HG03159 (cell line): ENCODE data around the gene ADAR.

Experiments
- ATAC-seq: cut with Tn5 transposase; IDR thresholded peaks from one replicate; pipeline ENCODE4 v1.9.1; 2021; ENCODE audit warnings: mild to moderate bottlenecking, moderate library complexity; ENCODE audit not compliant: unreplicated experiment

ADAR gene

DNA sequence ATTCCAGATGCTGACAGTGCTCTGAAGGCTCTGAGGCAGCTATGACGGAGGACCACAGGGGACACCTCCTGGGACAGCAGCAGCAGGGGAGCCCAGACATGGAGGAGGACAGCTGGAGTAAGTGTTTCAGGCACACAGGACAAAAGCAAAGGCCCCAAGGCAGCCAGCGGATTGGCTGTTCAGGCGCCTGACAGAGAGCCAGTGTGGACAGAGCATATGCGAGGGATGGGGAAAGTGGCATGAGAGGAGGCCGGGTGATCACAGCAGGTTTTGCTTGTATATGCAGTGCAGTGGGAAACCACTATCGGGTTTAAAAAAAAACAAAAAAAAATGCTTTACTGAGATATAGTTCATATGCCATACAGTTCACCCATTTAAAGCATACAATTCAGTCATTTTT lies 21.3 kb downstream of the ADAR start:
- ATAC-seq = no peak

DNA sequence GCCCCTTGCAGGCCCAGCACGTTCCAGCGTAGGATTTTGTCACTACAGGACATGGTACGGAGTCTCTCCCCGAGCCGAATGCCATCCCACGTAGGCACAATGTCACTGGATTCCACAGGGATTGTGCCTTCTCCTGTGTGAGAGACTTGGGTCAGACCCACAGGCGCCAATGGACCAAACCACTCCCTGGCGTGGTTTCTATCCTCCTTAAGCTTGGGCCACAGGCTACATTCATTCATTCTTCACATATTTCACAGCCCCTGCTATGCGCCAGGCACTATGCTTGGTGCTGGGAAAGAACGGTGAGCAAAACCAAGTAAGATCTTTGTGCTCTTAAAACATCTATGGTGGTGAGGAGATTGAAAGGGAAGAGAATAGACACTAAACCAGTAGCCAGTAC lies 21.8 kb downstream of the ADAR start:
- no peak for ATAC-seq

DNA sequence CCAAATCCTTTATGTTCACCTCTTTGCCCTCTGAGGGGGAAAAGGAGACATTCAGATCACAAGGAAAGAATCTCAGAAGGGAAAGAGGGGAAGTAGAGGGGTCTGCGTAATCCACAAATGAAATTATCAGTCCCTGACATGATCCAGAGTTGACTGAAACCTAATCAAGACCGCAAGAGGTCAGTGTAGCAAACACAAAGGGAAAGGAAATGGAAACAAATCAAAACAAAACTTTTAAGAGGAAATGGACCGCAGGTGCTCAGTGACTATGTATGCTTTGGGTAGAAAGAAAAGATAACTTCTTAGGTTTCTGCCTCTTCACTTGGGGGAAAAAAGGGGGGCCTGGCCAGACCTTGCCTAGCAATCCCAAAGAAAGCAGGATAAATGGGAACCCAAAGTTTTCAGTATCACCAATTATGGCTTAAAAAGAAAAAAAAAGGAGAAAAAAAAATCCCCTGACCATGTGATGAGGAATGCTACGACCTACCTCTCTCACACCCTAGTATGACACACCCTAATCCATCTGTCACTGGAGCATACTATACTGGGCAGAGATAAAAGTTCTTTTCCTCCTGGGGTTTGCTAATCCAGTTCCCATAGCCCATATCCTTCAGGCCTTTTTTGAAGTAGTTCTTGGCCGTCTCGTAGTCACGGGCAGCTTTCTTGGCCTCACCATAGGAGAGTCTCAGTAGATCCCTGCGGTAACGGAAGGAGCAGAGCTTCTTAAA lies 23.6 kb downstream of the ADAR start:
- no peak for ATAC-seq

- no peak for ATAC-seq
Observed at GRCh38 chr1:154583773-154584172, 24.2 kb downstream of the ADAR start.

GRCh38 chr1:154582885-154583284 lies 25.1 kb downstream of the ADAR start:
- no peak for ATAC-seq

GRCh38 chr1:154581766-154582165 lies 26.2 kb downstream of the ADAR start:
- no peak for ATAC-seq

GRCh38 chr1:154579374-154579773 lies 28.6 kb downstream of the ADAR start:
- no peak for ATAC-seq

DNA sequence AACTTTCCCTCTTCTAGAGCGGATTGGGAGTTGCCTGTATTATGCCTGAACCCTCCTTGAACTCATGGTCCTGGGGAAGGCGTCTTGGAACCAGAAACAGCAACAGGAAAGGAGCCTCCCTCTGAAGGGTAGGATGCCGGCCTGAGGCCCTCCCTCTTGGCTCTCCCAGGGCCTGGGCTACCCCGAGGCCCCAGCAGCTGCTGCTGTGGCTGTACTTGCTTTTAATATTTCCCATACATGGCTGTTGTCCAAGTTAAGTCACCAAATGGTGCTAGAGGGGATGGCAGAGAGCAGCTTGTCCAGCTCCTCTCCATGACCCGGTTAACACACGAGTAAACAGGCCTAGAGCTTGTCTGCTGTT lies 29.9 kb downstream of the ADAR start:
- no peak for ATAC-seq

DNA sequence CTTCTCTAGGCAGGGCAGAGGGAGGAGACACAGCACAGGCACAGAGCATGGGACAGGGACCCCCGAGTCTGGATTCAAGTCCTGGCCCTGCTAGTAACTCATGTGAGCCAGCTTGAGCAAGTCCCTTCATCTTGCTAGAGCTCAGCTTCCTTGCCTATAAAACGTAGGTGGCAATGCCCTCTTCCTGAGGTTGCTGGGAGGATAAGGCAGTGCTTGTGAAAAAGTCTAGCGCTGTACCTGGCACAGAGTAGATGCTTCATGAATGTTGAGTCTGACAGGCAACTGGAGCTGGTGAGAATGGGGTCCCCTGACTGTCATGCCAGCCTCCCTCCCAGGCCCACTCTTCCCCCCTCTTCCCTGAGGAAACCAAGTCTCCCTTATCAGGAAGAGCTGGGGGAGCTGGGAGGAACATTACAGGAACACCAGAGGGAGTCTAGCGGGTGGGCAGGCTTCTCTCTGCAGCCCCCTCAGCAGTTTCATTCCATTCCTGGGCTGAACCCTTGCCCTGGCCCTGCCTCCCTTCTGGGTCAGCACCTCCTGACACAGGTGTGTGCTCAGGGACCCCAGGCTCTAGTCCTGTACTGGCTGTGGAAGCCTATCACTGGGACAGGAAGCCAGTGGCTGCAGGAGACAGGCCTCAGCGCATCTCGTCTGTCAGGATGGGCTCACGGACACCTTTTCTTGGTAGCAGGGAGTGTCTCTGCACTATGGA lies 30.5 kb downstream of the ADAR start:
- ATAC-seq = no peak

DNA sequence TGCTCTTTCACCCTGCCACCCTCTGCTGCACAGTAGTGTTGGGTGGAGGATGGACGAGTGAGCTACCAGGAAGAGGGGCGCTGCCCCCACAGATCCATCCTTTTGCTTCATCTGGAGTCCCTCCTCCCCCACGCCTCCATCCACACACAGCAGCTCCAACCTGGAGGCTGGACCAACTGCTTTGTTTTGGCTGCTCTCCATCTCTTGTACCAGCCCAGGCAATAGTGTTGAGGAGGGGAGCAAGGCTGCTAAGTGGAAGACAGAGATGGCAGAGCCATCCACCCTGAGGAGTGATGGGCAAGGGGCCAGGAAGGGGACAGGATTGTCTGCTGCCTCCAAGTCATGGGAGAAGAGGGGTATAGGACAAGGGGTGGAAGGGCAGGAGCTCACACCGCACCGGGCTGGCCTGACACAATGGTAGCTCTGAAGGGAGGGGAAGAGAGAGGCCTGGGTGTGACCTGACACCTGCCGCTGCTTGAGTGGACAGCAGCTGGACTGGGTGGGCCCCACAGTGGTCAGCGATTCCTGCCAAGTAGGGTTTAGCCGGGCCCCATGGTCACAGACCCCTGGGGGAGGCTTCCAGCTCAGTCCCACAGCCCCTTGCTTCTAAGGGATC lies 31.9 kb downstream of the ADAR start:
- no peak for ATAC-seq

DNA sequence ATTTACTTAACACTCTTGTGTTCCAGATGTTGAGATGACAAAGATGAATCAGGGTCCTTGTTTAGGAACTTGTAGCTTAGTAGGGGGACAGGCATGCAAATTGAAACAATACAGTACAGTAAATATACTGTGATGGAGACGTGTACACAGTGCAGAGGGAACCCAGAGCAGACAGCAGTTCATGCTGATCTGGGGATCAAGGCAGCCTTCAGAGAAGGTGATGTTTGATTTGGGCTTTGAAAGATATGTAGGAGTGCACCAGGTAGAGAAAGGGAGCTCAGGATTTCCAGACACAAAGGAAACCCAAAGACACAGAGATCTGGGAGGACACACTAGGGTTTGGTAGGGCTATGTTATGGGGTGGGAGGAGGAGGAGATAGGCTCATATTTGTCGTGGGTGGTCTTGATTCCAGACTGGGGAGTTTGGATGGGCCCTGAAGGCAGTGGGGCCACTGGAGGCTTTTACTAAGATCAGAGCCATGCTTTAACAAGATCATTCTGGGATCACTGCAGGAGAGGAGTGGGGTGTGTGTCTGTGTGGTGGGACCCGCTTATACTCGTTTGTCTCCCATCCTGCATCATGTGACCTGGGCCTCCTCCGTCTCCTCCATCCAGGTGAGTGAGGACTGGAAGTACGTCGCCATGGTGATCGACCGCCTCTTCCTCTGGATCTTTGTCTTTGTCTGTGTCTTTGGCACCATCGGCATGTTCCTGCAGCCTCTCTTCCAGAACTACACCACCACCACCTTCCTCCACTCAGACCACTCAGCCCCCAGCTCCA lies 32.6 kb downstream of the ADAR start:
- ATAC-seq = no peak

DNA sequence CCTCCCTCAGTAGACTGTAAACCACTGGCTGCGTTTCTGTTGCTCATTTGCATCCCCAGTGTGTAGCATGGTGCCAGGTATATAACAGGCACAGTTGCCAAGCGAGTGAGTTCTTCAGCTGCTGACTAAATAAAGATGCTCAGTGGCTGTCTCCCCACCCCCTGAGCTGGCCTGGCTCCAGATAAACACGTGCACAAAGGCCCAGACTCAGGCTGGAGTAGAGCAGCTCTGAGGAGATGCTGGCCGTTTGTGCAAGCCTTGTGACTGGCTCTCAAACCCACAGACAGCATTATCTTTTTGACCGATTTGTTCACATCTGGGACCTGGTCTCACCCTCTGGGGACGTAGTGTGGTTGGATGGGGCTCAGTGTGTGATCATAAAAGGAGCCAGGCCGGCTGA lies 33.3 kb downstream of the ADAR start:
- ATAC-seq = no peak

DNA sequence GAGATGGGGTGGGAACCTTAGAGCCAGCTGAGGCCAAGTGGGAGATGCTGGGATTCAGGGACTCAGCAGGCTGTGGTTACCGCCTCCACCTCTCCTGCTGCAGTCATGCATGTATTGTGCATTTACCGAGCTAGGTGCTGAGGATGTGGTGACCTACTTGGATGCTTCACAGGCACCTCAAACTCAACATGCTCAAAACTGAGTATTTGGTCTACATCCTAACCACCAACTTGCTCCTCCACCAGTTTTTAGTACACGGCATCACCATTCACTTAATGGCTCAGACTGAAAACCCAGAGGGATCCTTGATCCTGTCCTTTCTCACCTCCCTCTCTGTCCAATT lies 34.8 kb downstream of the ADAR start:
- no peak for ATAC-seq

DNA sequence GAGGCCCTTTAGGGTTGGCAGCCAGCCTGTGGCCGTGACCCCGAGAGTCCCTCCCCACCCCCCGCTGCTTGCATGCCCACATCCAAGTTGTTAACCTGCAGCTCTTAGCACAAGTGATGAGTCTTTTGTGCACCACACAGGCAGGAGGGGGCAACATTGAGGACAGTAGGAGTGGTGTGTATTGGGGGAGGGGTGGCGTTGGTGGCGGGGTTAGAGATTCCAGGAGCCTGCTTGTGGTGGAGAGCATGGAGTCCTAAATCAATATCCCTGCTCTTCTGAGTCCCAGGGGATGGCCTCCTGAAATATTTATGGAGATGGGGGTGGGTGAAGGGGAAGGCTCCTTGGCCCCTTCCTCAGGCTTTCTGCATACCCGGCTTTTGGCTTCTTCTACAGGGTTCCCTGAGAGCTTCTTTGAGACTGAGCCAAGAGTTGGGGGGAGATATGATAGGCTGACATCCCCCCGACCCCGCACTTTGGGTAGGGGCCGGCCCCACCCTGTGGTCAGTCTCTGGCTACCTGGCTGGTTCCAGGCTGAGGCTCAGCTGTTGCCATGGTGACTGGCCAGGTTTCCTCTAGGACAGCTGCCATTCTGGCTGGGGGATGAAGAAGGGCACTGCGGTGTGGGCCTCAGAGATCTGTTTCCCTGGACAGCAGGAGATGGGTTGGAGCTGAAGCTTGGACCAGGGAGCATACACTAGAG lies 35.4 kb downstream of the ADAR start:
- no peak for ATAC-seq

DNA sequence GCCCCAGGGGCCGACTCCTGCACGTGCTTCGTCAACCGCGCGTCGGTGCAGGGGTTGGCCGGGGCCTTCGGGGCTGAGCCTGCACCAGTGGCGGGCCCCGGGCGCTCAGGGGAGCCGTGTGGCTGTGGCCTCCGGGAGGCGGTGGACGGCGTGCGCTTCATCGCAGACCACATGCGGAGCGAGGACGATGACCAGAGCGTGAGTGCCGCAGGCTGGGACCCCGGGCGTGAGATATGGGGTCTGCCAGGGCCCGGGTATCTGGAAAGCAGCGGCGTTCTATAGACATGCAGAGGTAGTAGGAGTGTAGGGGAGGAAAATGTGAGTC lies 36.1 kb downstream of the ADAR start:
- no peak for ATAC-seq

- no peak for ATAC-seq
Observed at GRCh38 chr1:154571244-154571963, 36.6 kb downstream of the ADAR start.

DNA sequence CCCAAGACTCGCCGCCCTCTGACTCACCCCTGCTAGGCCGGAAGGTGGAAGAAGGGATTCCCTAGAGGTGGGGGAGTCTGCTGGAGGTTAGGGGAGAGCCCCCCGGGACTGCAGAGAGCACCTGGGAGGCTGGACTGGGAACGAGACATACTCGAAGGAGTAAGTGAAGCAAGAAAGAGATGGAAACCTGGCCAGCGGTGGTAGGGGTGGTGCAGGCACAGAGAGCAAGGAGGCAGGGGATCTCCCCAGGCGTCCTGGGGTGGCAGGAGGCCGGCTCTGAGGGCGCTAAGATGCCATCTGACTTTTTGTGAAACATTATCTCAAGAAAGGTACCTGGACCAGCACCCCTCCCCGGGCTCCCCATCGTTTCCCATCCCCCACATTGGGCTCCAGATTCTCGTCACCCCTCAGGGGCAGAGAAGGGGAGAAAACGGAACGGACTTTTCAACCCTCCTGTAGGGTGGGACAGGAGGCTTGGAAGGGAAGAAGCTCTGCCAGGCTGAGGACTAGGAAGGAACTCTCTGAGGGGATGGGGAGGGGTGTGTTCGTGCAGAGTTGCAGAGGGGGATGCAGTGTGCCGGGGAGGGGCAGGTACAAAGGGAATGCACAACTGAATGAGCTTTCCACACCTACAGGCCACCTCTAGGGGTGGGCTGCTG lies 39.7 kb downstream of the ADAR start:
- ATAC-seq = no peak

GRCh38 chr1:154567386-154568156 lies 40.4 kb downstream of the ADAR start, which contains the start of gene CHRNB2:
TSS of gene CHRNB2 (plus strand) at chr1:154567778. CDS start at chr1:154568045, 267 bp downstream.
- no peak for ATAC-seq

DNA sequence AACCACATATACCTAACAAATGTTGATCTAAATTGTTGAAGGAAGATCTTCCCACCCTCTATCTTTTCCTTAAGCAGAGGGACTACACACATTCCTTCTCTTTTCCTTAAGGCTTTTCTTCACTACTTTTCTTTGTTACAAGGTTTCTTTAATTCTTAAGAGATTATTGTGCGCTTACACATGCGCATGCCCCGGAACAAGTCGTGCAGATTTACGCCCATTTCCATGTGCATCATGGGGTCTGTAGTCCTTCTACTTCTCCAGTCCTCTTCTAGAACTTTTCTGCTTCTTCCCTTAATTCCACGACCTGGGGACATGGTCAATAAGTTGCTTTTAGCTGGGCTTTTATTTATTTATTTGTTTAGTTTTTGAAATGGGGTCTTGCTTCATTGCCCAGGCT lies 42.1 kb downstream of the ADAR start:
- no peak for ATAC-seq
